ENCODE measurements around the gene WNT7B.

- TF ChIP-seq CTCF (IDR thresholded peaks at IDR 0.05): no peak
- TF ChIP-seq POLR2A (IDR thresholded peaks at IDR 0.05): no peak
- no peak for TF ChIP-seq EP300 (IDR thresholded peaks at IDR 0.05)
Observed at GRCh38 chr22:45987136-45987861, 10.3 kb upstream of the WNT7B start.
